ENCODE results near the gene OTUD7B.

Gene OTUD7B

GRCh38 chr1:150021191-150021694 lies 10.7 kb upstream of the OTUD7B start (continued):
- no peak for TF ChIP-seq ZNF449 (tag by site-specific recombination; IDR thresholded peaks at IDR 0.05)

DNA sequence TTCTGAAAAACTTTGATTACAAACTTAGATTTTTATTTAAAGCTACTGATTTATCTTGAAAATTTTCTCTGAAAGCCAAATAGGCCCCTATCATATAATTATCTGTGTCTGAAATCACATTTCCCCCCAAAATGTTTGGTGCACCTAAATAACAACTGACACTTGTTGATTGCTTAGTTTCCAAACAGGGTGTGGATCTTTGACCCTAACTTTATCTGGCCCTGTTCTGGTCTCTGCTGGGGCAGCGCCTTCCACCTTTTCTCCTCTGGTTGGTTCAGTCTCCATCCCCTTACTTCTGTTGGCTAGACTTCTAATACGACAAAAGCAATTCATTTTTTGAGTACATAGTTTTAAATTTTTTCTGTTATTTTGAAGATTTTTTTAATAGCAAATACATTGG lies 10.2 kb upstream of the OTUD7B start:
- no peaks in the 10 kb centered on the region for H3K9me3 ChIP-seq (ENCODE audit: control insufficient read depth, insufficient read depth, low read depth, low read length)
- POLR2A ChIA-PET: no interaction called here
- CTCF ChIA-PET: interaction anchor here (0.6 kb wide), 1 partner anchor 12 kb away, joined by 5 read pairs; no protein-coding TSS in a partner anchor
- H3K4me3 ChIP-seq (ENCODE audit: low read depth, low read length): no peak overlapping the region
- TF ChIP-seq ZNF830 (tag by site-specific recombination; IDR thresholded peaks at IDR 0.05; ENCODE audit: low read depth) (no peak), GLI4 (tag by site-specific recombination; IDR thresholded peaks at IDR 0.05) (no peak), ZBTB6 (tag by site-specific recombination; IDR thresholded peaks at IDR 0.05) (no peak), ZBTB21 (tag by site-specific recombination; IDR thresholded peaks at IDR 0.05) (no peak), ZNF514 (tag by site-specific recombination; IDR thresholded peaks at IDR 0.05) (no peak), ZNF571 (tag by site-specific recombination; IDR thresholded peaks at IDR 0.05) (no peak), ZNF629 (tag by site-specific recombination; IDR thresholded peaks at IDR 0.05) (no peak), SCRT2 (tag by site-specific recombination; IDR thresholded peaks at IDR 0.05) (peak; percentile 83)
- TF ChIP-seq, protein P1, sequence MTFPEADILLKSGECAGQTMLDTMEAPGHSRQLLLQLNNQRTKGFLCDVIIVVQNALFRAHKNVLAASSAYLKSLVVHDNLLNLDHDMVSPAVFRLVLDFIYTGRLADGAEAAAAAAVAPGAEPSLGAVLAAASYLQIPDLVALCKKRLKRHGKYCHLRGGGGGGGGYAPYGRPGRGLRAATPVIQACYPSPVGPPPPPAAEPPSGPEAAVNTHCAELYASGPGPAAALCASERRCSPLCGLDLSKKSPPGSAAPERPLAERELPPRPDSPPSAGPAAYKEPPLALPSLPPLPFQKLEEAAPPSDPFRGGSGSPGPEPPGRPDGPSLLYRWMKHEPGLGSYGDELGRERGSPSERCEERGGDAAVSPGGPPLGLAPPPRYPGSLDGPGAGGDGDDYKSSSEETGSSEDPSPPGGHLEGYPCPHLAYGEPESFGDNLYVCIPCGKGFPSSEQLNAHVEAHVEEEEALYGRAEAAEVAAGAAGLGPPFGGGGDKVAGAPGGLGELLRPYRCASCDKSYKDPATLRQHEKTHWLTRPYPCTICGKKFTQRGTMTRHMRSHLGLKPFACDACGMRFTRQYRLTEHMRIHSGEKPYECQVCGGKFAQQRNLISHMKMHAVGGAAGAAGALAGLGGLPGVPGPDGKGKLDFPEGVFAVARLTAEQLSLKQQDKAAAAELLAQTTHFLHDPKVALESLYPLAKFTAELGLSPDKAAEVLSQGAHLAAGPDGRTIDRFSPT (tag by site-specific recombination; IDR thresholded peaks at IDR 0.05): no peak
- no peaks in the 10 kb centered on the region for H3K4me1 ChIP-seq (ENCODE audit: control insufficient read depth, insufficient read depth, low read length)
- H3K27ac ChIP-seq (ENCODE audit: extremely low read depth, low read depth, low read length): no peak overlapping the region
- H3K36me3 ChIP-seq (ENCODE audit: control insufficient read depth in 2 of 2, insufficient read depth in 1 of 2, low read length in 2 of 2): no peaks in the 10 kb centered on the region

DNA sequence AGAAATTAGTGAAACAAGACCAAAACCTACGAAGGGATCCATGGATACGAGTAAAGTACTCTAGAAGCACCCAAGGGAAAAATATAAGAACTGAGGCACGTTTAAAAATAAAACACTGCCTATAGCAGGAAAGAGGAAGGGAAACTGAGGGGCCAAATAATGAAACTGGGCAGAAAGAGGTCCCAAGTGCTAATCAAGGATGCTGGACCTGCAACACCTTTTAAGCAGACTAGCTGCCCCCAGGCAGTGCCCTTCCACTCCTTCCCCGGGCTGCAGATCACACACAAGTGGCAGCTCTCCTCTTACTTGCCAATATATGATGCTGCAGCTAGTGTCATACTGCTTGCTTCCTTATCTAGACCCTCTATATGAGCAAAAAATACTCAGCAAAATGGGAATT lies 7.6 kb upstream of the OTUD7B start:
- no peaks in the 10 kb centered on the region for H3K36me3 ChIP-seq (ENCODE audit: control insufficient read depth in 2 of 2, insufficient read depth in 1 of 2, low read length in 2 of 2)
- no peak for TF ChIP-seq ZNF571 (tag by site-specific recombination; IDR thresholded peaks at IDR 0.05)
- TF ChIP-seq OSR2 (tag by site-specific recombination; IDR thresholded peaks at IDR 0.05): no peak
- TF ChIP-seq ZNF514 (tag by site-specific recombination; IDR thresholded peaks at IDR 0.05): no peak
- TF ChIP-seq INSM2 (tag by site-specific recombination; IDR thresholded peaks at IDR 0.05): no peak
- TF ChIP-seq ZSCAN5A (tag by site-specific recombination; IDR thresholded peaks at IDR 0.05): no peak
- TF ChIP-seq ZNF132 (tag by site-specific recombination; IDR thresholded peaks at IDR 0.05; ENCODE audit: borderline replicate concordance): no peak
- TF ChIP-seq ZNF426 (tag by site-specific recombination; IDR thresholded peaks at IDR 0.05): no peak
- TF ChIP-seq ZSCAN18 (tag by site-specific recombination; IDR thresholded peaks at IDR 0.05): no peak
- no peak for TF ChIP-seq ZNF777 (tag by site-specific recombination; IDR thresholded peaks at IDR 0.05; ENCODE audit: borderline replicate concordance)
- TF ChIP-seq ZNF37A (tag by site-specific recombination; IDR thresholded peaks at IDR 0.05): no peak
- no peak for TF ChIP-seq SALL2 (tag by site-specific recombination; IDR thresholded peaks at IDR 0.05; ENCODE audit: borderline replicate concordance)
- TF ChIP-seq, protein P2, sequence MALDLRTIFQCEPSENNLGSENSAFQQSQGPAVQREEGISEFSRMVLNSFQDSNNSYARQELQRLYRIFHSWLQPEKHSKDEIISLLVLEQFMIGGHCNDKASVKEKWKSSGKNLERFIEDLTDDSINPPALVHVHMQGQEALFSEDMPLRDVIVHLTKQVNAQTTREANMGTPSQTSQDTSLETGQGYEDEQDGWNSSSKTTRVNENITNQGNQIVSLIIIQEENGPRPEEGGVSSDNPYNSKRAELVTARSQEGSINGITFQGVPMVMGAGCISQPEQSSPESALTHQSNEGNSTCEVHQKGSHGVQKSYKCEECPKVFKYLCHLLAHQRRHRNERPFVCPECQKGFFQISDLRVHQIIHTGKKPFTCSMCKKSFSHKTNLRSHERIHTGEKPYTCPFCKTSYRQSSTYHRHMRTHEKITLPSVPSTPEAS (tag by site-specific recombination; IDR thresholded peaks at IDR 0.05): no peak
- ChIA-PET CTCF (interaction anchor here (0.6 kb wide), 1 partner anchor 61 kb away, joined by 3 read pairs; no protein-coding TSS in a partner anchor), POLR2A (interaction anchor here (0.9 kb wide), 1 partner anchor 8 kb away, joined by 3 read pairs; no protein-coding TSS in a partner anchor)
- no peak overlapping the region for H3K4me3 ChIP-seq (ENCODE audit: low read depth, low read length)
- no peaks in the 10 kb centered on the region for H3K9me3 ChIP-seq (ENCODE audit: control insufficient read depth, insufficient read depth, low read depth, low read length)
- H3K27ac ChIP-seq (ENCODE audit: extremely low read depth, low read depth, low read length): no peak overlapping the region
- H3K4me1 ChIP-seq (ENCODE audit: control insufficient read depth, insufficient read depth, low read length): no peaks in the 10 kb centered on the region
